ENCODE measurements around the gene RAVER2.

The RAVER2 gene

DNA sequence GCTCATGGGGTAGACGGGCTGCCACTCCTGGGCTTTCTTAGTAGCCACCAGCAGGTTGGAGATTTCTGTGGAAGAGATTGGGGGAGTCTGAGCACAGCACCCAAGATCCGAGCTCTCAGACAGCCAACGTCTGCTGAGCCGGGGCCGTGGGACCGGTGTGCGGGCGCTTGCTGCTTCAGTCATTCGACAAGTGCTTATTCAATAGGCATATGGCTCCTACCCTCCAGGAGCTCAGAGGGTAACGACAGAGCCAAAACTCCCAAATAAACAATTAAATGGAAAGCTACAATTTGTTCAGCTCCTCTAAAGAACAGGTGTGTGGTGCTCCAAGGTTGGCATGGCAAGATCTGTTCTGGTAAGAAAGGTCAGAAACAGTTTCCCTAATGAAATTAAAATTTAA, 106.0 kb downstream of the RAVER2 start:
- ChIA-PET CTCF (interaction anchor here (1.0 to 2.3 kb wide), 2 partner anchors 27 to 72 kb away, joined by 3 to 5 read pairs; no protein-coding TSS in a partner anchor), POLR2A (no interaction called here)
- no peak for DNase-seq (ENCODE audit: extremely low spot score)
- TF ChIP-seq, protein P1, sequence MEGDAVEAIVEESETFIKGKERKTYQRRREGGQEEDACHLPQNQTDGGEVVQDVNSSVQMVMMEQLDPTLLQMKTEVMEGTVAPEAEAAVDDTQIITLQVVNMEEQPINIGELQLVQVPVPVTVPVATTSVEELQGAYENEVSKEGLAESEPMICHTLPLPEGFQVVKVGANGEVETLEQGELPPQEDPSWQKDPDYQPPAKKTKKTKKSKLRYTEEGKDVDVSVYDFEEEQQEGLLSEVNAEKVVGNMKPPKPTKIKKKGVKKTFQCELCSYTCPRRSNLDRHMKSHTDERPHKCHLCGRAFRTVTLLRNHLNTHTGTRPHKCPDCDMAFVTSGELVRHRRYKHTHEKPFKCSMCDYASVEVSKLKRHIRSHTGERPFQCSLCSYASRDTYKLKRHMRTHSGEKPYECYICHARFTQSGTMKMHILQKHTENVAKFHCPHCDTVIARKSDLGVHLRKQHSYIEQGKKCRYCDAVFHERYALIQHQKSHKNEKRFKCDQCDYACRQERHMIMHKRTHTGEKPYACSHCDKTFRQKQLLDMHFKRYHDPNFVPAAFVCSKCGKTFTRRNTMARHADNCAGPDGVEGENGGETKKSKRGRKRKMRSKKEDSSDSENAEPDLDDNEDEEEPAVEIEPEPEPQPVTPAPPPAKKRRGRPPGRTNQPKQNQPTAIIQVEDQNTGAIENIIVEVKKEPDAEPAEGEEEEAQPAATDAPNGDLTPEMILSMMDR (IDR thresholded peaks at IDR 0.05; ENCODE audit: control extremely low read depth, extremely low read depth, low read depth, missing control alignments): no peak

DNA sequence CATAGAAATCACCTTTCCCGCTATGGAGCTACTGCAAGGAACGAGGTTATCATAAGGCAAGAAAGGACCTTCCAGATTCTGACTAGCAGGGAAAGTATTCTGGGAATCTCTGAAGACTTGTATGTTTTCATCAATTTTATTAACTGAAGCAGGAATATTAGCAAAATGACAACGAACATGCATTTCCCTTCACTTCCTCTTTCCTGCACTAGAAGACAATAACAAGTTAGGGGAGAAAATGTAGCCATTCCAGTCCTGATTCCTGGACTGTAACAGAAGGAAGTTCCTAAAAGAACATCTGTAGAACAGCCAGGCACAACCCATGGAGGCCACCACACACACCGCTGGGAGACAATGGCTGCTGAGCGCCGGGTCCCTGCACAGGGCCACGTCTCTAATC, 106.8 kb downstream of the RAVER2 start:
- ChIA-PET POLR2A (no interaction called here), CTCF (no interaction called here)
- DNase-seq (ENCODE audit: extremely low spot score): no peak
- TF ChIP-seq, protein P1 (IDR thresholded peaks at IDR 0.05; ENCODE audit: control extremely low read depth, extremely low read depth, low read depth, missing control alignments): no peak

DNA sequence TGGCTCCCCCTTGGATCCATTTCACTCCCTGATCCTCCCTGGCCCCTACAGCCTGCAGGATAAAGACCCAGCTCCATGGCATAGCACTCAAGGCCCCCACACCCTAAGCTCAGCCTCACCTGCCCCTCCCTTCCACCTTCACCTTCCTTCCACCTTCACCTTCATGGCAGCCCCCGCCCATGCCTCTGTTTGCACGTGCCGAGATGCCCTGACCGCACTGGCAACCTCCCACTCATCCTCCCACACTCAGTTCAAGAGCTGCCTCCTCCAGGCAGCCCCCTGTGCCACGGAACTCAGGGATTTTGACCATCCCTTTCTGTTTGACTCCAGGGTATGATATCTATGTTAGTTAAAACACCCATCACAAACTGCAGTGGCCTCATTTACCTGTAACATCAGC, 109.8 kb downstream of the RAVER2 start:
- POLR2A ChIA-PET: no interaction called here
- CTCF ChIA-PET: no interaction called here
- TF ChIP-seq, protein P1 (IDR thresholded peaks at IDR 0.05; ENCODE audit: control extremely low read depth, extremely low read depth, low read depth, missing control alignments): no peak
- DNase-seq (ENCODE audit: extremely low spot score): no peak

DNA sequence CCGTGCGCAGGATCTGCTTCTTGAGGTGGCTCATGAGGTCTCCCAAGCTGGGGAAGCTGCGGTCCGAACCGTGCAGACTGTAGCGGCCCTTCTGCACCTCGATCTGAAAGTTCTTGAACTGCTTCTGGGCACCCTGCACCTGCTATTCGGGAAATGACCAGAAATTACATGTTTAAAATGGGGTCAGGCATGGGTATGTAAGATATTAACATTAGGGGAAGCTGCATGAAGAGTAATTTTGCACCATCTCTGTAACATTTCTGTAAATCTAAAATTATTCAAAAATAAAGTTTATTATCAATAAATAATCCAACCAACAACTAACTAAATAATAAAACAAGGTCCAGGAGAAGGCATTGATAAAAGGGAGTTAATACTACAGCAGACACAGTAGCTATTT, 110.7 kb downstream of the RAVER2 start:
- DNase-seq (ENCODE audit: extremely low spot score): no peak
- ChIA-PET CTCF (interaction anchor here (1.0 to 1.4 kb wide), 2 partner anchors 12 to 220 kb away, joined by 3 to 4 read pairs; no protein-coding TSS in a partner anchor), POLR2A (no interaction called here)
- TF ChIP-seq, protein P1 (IDR thresholded peaks at IDR 0.05; ENCODE audit: control extremely low read depth, extremely low read depth, low read depth, missing control alignments): no peak

DNA sequence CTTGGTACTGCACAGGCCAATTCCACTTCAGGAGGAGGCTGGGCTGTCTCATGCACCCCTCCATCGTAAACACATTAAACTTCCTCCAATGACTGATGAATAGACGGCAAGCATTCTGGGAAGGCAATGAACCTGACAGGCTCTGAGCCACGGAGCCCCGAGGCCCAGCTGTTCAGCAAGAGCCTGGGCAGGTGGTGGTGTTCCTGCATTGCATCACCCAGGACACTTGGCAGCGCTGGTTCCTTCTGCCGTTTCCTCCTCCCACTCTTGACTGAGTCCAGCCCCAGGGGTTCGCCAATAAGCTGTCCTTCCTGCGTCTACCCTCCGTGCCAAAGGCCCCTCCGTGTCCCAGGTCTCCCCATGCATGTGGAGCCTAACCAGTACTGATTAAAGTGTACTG, 111.7 kb downstream of the RAVER2 start:
- ChIA-PET CTCF (interaction anchor here (1.0 to 1.4 kb wide), 3 partner anchors 11 to 219 kb away, joined by 3 to 5 read pairs (median 4); no protein-coding TSS in a partner anchor), POLR2A (no interaction called here)
- TF ChIP-seq, protein P1 (IDR thresholded peaks at IDR 0.05; ENCODE audit: control extremely low read depth, extremely low read depth, low read depth, missing control alignments): no peak
- DNase-seq (ENCODE audit: extremely low spot score): no peak

DNA sequence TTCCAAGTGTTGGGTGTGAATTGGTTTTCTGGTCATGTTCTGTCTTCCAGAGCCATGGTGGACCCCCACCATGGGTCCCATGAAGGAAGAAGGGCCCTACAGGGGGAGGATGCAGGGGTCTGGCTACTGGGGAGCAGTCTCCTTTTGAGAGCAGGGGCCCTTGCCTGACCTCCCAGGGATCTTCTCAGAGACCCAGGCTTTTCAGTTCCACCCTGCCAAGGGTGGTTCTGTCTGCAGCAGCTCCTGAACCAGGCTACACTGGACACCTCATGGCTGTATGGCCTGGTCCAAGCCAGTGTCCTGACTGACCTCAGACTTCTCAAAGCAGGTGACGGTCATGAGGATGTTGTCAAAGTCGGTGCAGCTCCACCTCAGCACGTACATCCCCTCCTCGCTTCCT, 112.5 kb downstream of the RAVER2 start:
- ChIA-PET POLR2A (no interaction called here), CTCF (interaction anchor here (1.3 kb wide), 1 partner anchor 33 kb away, joined by 5 read pairs; no protein-coding TSS in a partner anchor)
- DNase-seq (ENCODE audit: extremely low spot score): no peak
- TF ChIP-seq, protein P1 (IDR thresholded peaks at IDR 0.05; ENCODE audit: control extremely low read depth, extremely low read depth, low read depth, missing control alignments): no peak

All from GM10248 (cell line).